Loucy (cell line): ENCODE measurements around the gene LHFPL2.

ENCODE experiments used
- CTCF ChIP-seq: fragments of 200-600 bp; sonication (generic); conservative IDR thresholded peaks from 2 replicates; pipeline ENCODE4 v1.5.1; 2014; ENCODE audit warnings: mild to moderate bottlenecking, antibody characterized with exemption, low read length
- EZH2phosphoT487 ChIP-seq: fragments of 200-600 bp; IDR thresholded peaks from 2 replicates; pipeline ENCODE4 v1.6.1; 2018; ENCODE audit warnings: antibody characterized with exemption, mild to moderate bottlenecking, moderate library complexity, borderline replicate concordance

DNA sequence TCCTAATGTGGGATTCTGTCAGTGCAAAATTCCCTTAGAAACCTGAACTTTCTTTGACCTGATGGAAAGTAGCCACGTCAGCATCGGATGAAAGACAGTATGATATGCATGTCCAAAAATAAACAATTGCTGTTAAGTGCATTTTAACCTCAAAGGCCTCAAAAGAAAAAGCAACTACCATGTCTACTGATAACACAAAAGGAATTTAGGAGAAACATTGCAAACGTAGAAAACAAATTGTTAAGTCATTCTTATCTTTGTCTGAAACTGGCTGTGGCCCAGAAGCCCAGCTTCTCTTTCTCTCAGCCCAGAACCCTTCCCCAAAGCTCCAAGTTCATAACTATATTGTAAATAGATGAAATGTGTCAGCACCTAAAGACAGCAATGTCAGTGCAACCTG lies 11.1 kb upstream of the LHFPL2 start:
- TF ChIP-seq CTCF (no peak), EZH2phosphoT487 (no peak)
